ENCODE measurements around the gene SNX11.

The SNX11 gene

DNA sequence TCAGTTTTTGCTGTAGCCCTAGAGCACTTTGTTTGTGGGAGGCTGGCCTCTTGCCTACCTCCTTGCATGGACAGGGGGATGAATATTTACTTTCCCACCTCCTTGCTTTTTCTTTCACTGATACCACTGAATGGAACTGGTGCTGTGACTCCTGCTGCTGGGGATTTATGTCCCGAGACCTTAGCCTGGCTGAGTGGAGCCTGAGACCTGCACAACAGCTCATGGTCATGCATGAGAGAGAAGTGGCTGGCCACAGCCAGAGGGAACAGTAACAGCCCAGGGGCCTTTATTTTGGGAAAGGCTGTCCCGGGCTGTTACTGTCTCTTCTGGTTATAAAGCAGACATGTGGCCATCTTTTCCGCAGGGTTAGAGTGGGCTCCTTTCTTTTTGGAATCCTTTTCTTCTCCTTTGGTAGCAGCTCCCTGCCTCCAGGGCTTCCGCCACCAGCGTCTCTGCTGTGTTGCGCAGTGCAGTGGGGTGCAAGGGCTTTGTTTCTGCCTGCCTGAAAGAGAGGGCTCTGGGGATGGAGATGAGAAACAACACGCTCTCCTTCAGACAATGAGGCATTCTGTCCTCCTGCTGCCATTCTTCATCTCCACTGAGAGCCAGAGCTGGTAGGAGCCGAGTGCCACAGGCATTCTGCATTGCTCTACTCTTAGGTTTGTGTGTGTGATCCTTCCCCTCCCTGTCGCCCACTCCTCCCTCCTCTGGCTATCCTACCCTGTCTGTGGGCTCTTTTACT is 14.5 kb downstream of the SNX11 start:
- no peak overlapping the region for H3K27ac ChIP-seq (replicated peaks)
- H3K4me3 ChIP-seq (replicated peaks; ENCODE audit: insufficient read depth, low read length): no peak overlapping the region
- TF ChIP-seq GABPA (IDR thresholded peaks at IDR 0.05; ENCODE audit: low read depth) (no peak), SPI1 (IDR thresholded peaks at IDR 0.05; ENCODE audit: borderline replicate concordance, low read depth) (no peak), POLR2AphosphoS5 (IDR thresholded peaks at IDR 0.05; ENCODE audit: low read depth) (no peak)
- TF ChIP-seq, protein P1, sequence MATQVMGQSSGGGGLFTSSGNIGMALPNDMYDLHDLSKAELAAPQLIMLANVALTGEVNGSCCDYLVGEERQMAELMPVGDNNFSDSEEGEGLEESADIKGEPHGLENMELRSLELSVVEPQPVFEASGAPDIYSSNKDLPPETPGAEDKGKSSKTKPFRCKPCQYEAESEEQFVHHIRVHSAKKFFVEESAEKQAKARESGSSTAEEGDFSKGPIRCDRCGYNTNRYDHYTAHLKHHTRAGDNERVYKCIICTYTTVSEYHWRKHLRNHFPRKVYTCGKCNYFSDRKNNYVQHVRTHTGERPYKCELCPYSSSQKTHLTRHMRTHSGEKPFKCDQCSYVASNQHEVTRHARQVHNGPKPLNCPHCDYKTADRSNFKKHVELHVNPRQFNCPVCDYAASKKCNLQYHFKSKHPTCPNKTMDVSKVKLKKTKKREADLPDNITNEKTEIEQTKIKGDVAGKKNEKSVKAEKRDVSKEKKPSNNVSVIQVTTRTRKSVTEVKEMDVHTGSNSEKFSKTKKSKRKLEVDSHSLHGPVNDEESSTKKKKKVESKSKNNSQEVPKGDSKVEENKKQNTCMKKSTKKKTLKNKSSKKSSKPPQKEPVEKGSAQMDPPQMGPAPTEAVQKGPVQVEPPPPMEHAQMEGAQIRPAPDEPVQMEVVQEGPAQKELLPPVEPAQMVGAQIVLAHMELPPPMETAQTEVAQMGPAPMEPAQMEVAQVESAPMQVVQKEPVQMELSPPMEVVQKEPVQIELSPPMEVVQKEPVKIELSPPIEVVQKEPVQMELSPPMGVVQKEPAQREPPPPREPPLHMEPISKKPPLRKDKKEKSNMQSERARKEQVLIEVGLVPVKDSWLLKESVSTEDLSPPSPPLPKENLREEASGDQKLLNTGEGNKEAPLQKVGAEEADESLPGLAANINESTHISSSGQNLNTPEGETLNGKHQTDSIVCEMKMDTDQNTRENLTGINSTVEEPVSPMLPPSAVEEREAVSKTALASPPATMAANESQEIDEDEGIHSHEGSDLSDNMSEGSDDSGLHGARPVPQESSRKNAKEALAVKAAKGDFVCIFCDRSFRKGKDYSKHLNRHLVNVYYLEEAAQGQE (IDR thresholded peaks at IDR 0.05; ENCODE audit: insufficient replicate concordance, low read depth): no peak
- TF ChIP-seq, protein P2, sequence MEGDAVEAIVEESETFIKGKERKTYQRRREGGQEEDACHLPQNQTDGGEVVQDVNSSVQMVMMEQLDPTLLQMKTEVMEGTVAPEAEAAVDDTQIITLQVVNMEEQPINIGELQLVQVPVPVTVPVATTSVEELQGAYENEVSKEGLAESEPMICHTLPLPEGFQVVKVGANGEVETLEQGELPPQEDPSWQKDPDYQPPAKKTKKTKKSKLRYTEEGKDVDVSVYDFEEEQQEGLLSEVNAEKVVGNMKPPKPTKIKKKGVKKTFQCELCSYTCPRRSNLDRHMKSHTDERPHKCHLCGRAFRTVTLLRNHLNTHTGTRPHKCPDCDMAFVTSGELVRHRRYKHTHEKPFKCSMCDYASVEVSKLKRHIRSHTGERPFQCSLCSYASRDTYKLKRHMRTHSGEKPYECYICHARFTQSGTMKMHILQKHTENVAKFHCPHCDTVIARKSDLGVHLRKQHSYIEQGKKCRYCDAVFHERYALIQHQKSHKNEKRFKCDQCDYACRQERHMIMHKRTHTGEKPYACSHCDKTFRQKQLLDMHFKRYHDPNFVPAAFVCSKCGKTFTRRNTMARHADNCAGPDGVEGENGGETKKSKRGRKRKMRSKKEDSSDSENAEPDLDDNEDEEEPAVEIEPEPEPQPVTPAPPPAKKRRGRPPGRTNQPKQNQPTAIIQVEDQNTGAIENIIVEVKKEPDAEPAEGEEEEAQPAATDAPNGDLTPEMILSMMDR (IDR thresholded peaks at IDR 0.05; ENCODE audit: insufficient read depth, low read length): no peak
- H3K27me3 ChIP-seq (ENCODE audit: insufficient read depth, poor library complexity, severe bottlenecking): no peaks in the 10 kb centered on the region
- no peak for DNase-seq (ENCODE audit: low read depth in 1 of 2, low spot score in 1 of 2)

DNA sequence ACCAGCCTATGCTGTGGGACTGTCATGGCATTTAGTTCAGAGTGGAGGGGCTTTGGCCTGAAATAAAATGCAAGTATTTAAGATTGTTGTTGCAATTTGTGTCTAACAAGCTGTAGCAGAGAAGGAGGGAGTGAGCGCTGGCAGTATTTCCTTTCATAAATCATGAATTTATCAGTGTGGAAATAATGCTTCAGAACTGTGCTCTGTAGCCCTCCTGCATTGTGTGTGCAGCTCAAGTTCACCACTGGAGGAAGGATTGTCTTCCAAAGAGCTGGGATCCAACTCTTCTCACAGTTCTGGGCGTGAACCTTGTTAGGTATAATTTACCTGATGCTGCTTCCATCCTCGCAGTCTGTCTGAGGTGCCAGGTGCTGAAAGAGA is 15.1 kb downstream of the SNX11 start:
- TF ChIP-seq, protein P2 (IDR thresholded peaks at IDR 0.05; ENCODE audit: insufficient read depth, low read length): no peak
- TF ChIP-seq GABPA (IDR thresholded peaks at IDR 0.05; ENCODE audit: low read depth) (no peak), SPI1 (IDR thresholded peaks at IDR 0.05; ENCODE audit: borderline replicate concordance, low read depth) (no peak), POLR2AphosphoS5 (IDR thresholded peaks at IDR 0.05; ENCODE audit: low read depth) (no peak)
- TF ChIP-seq, protein P1 (IDR thresholded peaks at IDR 0.05; ENCODE audit: insufficient replicate concordance, low read depth): no peak
- no peak for DNase-seq (ENCODE audit: low read depth in 1 of 2, low spot score in 1 of 2)
- no peak overlapping the region for H3K27ac ChIP-seq (replicated peaks)
- H3K27me3 ChIP-seq (ENCODE audit: insufficient read depth, poor library complexity, severe bottlenecking): no peaks in the 10 kb centered on the region
- no peak overlapping the region for H3K4me3 ChIP-seq (replicated peaks; ENCODE audit: insufficient read depth, low read length)

DNA sequence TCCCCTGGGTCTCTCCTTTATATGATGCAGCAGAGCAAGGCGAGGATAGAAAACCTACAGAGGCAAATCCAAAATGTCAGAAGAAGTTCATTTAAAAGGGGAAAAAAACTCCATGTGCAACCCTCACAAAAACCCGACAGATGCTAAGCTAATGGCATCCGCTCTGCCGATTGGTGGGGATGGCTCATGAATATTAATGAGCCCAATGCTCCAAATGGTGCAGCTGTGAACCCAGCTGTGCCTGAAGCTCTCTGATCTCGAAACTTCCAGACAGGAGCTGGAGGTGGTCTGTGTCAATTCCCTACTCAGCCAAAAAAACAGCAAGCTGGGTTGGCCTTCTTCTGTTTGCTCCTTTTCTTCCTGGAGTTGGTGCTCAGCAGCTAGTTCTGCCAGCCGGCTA is 15.5 kb downstream of the SNX11 start:
- Histone ChIP-seq H3K27me3 (ENCODE audit: insufficient read depth, poor library complexity, severe bottlenecking) (no peaks in the 10 kb centered on the region), H3K4me3 (replicated peaks; ENCODE audit: insufficient read depth, low read length) (no peak overlapping the region), H3K27ac (replicated peaks) (no peak overlapping the region)
- DNase-seq (ENCODE audit: low read depth in 1 of 2, low spot score in 1 of 2): no peak
- TF ChIP-seq, protein P2 (IDR thresholded peaks at IDR 0.05; ENCODE audit: insufficient read depth, low read length): no peak
- no peak for TF ChIP-seq GABPA (IDR thresholded peaks at IDR 0.05; ENCODE audit: low read depth)
- TF ChIP-seq, protein P1 (IDR thresholded peaks at IDR 0.05; ENCODE audit: insufficient replicate concordance, low read depth): no peak
- no peak for TF ChIP-seq POLR2AphosphoS5 (IDR thresholded peaks at IDR 0.05; ENCODE audit: low read depth)

Measured in HL-60 (cell line).